Measurements from ENCODE around the gene OBSCN.

OBSCN gene

GRCh38 chr1:228198977-228199590, 8.8 kb upstream of the OBSCN start:
- TF ChIP-seq EZH2phosphoT487 (IDR thresholded peaks at IDR 0.05; ENCODE audit: borderline replicate concordance) = no peak
- TF ChIP-seq CTCF (conservative IDR thresholded peaks at IDR 0.05; ENCODE audit: low read length) = no peak; the same call in 1 of the 2 replicates

GRCh38 chr1:228204958-228205357, 2.9 kb upstream of the OBSCN start:
- Histone ChIP-seq H3K9ac (ENCODE audit: low read depth, low read length, poor library complexity, severe bottlenecking) (no peak overlapping the region), H3K4me2 (ENCODE audit: low read depth, low read length, poor library complexity, severe bottlenecking) (no peak overlapping the region), H2AFZ (ENCODE audit: low read length) (no peak overlapping the region), H4K20me1 (ENCODE audit: insufficient read depth, low read length, poor library complexity, severe bottlenecking) (no peaks in the 10 kb centered on the region), H3K4me3 (ENCODE audit: low read length, poor library complexity, severe bottlenecking) (no peak overlapping the region), H3K4me1 (ENCODE audit: insufficient read depth, low read length, poor library complexity, severe bottlenecking) (no peaks in the 10 kb centered on the region), H3K9me3 (ENCODE audit: insufficient read depth, low read depth, low read length) (peaks cover 1% of the 10 kb centered on the region; the same call in 1 of the 2 replicates), H3K79me2 (ENCODE audit: insufficient read depth, low read length) (no peaks in the 10 kb centered on the region), H3F3A (ENCODE audit: low read depth) (no peaks in the 10 kb centered on the region), H3K36me3 (ENCODE audit: insufficient read depth, low read length) (no peaks in the 10 kb centered on the region), H3K27me3 (ENCODE audit: insufficient read depth, low read length, poor library complexity, severe bottlenecking) (no peaks in the 10 kb centered on the region), H3K9me2 (replicated peaks; ENCODE audit: low read depth, low read length) (no peaks in the 10 kb centered on the region)
- TF ChIP-seq CTCF (conservative IDR thresholded peaks at IDR 0.05; ENCODE audit: low read length) = no peak
- no peak for TF ChIP-seq EZH2phosphoT487 (IDR thresholded peaks at IDR 0.05; ENCODE audit: borderline replicate concordance)

More at GRCh38 chr1:228198977-228199590, 8.8 kb upstream of the OBSCN start:
- H3K4me3 ChIP-seq (ENCODE audit: low read length, poor library complexity, severe bottlenecking) = no peak overlapping the region
- H3K79me2 ChIP-seq (ENCODE audit: insufficient read depth, low read length) = no peaks in the 10 kb centered on the region
- no peak overlapping the region for H2AFZ ChIP-seq (ENCODE audit: low read length)
- no peak overlapping the region for H3K9ac ChIP-seq (ENCODE audit: low read depth, low read length, poor library complexity, severe bottlenecking)
- no peak overlapping the region for H3K4me2 ChIP-seq (ENCODE audit: low read depth, low read length, poor library complexity, severe bottlenecking)
- H3K36me3 ChIP-seq (ENCODE audit: insufficient read depth, low read length) = no peaks in the 10 kb centered on the region
- no peaks in the 10 kb centered on the region for H3K4me1 ChIP-seq (ENCODE audit: insufficient read depth, low read length, poor library complexity, severe bottlenecking)
- H4K20me1 ChIP-seq (ENCODE audit: insufficient read depth, low read length, poor library complexity, severe bottlenecking) = no peaks in the 10 kb centered on the region
- peaks cover 17% of the 10 kb centered on the region for H3K9me3 ChIP-seq (ENCODE audit: insufficient read depth, low read depth, low read length)
- no peaks in the 10 kb centered on the region for H3K27me3 ChIP-seq (ENCODE audit: insufficient read depth, low read length, poor library complexity, severe bottlenecking)
- no peaks in the 10 kb centered on the region for H3K9me2 ChIP-seq (replicated peaks; ENCODE audit: low read depth, low read length)
- no peaks in the 10 kb centered on the region for H3F3A ChIP-seq (ENCODE audit: low read depth)

- Histone ChIP-seq H4K20me1 (ENCODE audit: insufficient read depth, low read length, poor library complexity, severe bottlenecking) (no peaks in the 10 kb centered on the region), H3K27me3 (ENCODE audit: insufficient read depth, low read length, poor library complexity, severe bottlenecking) (no peaks in the 10 kb centered on the region), H3K4me3 (ENCODE audit: low read length, poor library complexity, severe bottlenecking) (no peak overlapping the region), H3K36me3 (ENCODE audit: insufficient read depth, low read length) (no peaks in the 10 kb centered on the region), H3K79me2 (ENCODE audit: insufficient read depth, low read length) (no peaks in the 10 kb centered on the region), H3F3A (ENCODE audit: low read depth) (no peaks in the 10 kb centered on the region), H3K9me3 (ENCODE audit: insufficient read depth, low read depth, low read length) (no peaks in the 10 kb centered on the region), H3K4me2 (ENCODE audit: low read depth, low read length, poor library complexity, severe bottlenecking) (no peak overlapping the region), H2AFZ (ENCODE audit: low read length) (no peak overlapping the region), H3K9ac (ENCODE audit: low read depth, low read length, poor library complexity, severe bottlenecking) (no peak overlapping the region), H3K9me2 (replicated peaks; ENCODE audit: low read depth, low read length) (no peaks in the 10 kb centered on the region), H3K4me1 (ENCODE audit: insufficient read depth, low read length, poor library complexity, severe bottlenecking) (no peaks in the 10 kb centered on the region)
- TF ChIP-seq EZH2phosphoT487 (IDR thresholded peaks at IDR 0.05; ENCODE audit: borderline replicate concordance) = no peak
- TF ChIP-seq CTCF (conservative IDR thresholded peaks at IDR 0.05; ENCODE audit: low read length) = no peak
These were observed 2.1 kb upstream of the OBSCN start for GRCh38 chr1:228205526-228206436.
